GM23338 (cell line): Measurements from ENCODE around the gene PPIF. TPM values are rescaled to one million over a fixed set of nuclear protein-coding genes. Genes with fewer than 3 reads are reported as not detected.

ENCODE experiments used
- ATAC-seq: fragments of 200-7000 bp; cut with Tn5 transposase; 3 replicates; pipeline ENCODE4 v1.9.1; 2020
- DNase-seq: peaks from one replicate; pipeline ENCODE4 v3.0.0-alpha.2; 2015; ENCODE audit warnings: low spot score
- H2AFZ ChIP-seq: fragments of 200-600 bp; sonication (generic); 2 replicates; pipeline ENCODE4 v1.8.0; 2016; ENCODE audit warnings: antibody characterized with exemption, mild to moderate bottlenecking, moderate library complexity
- H3F3A ChIP-seq: fragments of 200-600 bp; sonication (generic); replicated peaks from 2 replicates; pipeline ENCODE4 v1.8.0; 2017; ENCODE audit warnings: antibody characterized with exemption, mixed run types, low read depth
- H3K27ac ChIP-seq: fragments of 200-600 bp; sonication (generic); 2 replicates; pipeline ENCODE4 v1.6.1; 2016; ENCODE audit warnings: low read depth
- H3K27me3 ChIP-seq: fragments of 200-600 bp; sonication (generic); 2 replicates; pipeline ENCODE4 v1.8.0; 2016; ENCODE audit warnings: mild to moderate bottlenecking, mixed run types, moderate library complexity; ENCODE audit not compliant: insufficient read depth
- H3K36me3 ChIP-seq: fragments of 200-600 bp; sonication (generic); 2 replicates; pipeline ENCODE4 v1.8.0; 2016; ENCODE audit warnings: mild to moderate bottlenecking; ENCODE audit not compliant: insufficient read depth
- H3K4me1 ChIP-seq: fragments of 200-600 bp; sonication (generic); 2 replicates; pipeline ENCODE4 v1.8.0; 2016; ENCODE audit warnings: mild to moderate bottlenecking, moderate library complexity; ENCODE audit not compliant: insufficient read depth
- H3K4me2 ChIP-seq: fragments of 200-600 bp; sonication (generic); 2 replicates; pipeline ENCODE4 v1.7.1; 2017; ENCODE audit warnings: mixed run types
- H3K4me3 ChIP-seq: fragments of 200-600 bp; sonication (generic); 2 replicates; pipeline ENCODE4 v1.6.1; 2016; ENCODE audit warnings: mixed run types
- H3K79me2 ChIP-seq: fragments of 200-600 bp; sonication (generic); replicated peaks from 2 replicates; pipeline ENCODE4 v1.8.0; 2017; ENCODE audit warnings: mild to moderate bottlenecking; ENCODE audit not compliant: insufficient read depth
- H3K9me2 ChIP-seq: fragments of 200-600 bp; sonication (generic); 2 replicates; pipeline ENCODE4 v1.8.0; 2017; ENCODE audit not compliant: insufficient read depth
- H4K20me1 ChIP-seq: fragments of 200-600 bp; sonication (generic); replicated peaks from 2 replicates; pipeline ENCODE4 v1.8.0; 2017; ENCODE audit warnings: mild to moderate bottlenecking; ENCODE audit not compliant: insufficient read depth
- H3K27ac Mint-ChIP-seq: 2 replicates; pipeline ENCODE4 v1.8.0; 2020; ENCODE audit warnings: inconsistent platforms, mild to moderate bottlenecking, moderate library complexity, mixed read lengths
- H3K27me3 Mint-ChIP-seq: 3 replicates; pipeline ENCODE4 v1.8.0; 2022; ENCODE audit warnings: low read depth, mild to moderate bottlenecking, moderate library complexity, mixed read lengths, inconsistent platforms; ENCODE audit not compliant: insufficient read depth, poor library complexity
- H3K36me3 Mint-ChIP-seq: 3 replicates; pipeline ENCODE4 v1.8.0; 2021; ENCODE audit warnings: low read depth, mild to moderate bottlenecking, inconsistent platforms, moderate library complexity, mixed read lengths
- H3K4me1 Mint-ChIP-seq: 3 replicates; pipeline ENCODE4 v1.8.0; 2020; ENCODE audit warnings: mild to moderate bottlenecking, inconsistent platforms, mixed read lengths
- H3K4me3 Mint-ChIP-seq: 3 replicates; pipeline ENCODE4 v1.8.0; 2021; ENCODE audit warnings: moderate library complexity, mild to moderate bottlenecking, inconsistent platforms, mixed read lengths
- H3K9me3 Mint-ChIP-seq: 3 replicates; pipeline ENCODE4 v1.8.0; 2020; ENCODE audit warnings: moderate library complexity, mild to moderate bottlenecking, inconsistent platforms, mixed read lengths
- CREB1 ChIP-seq: fragments of 250-450 bp; sonication (Bioruptor Pico); IDR thresholded peaks from 2 replicates; pipeline ENCODE4 v1.5.0; 2020; ENCODE audit warnings: low read depth, mild to moderate bottlenecking, moderate library complexity
- EZH2phosphoT487 ChIP-seq: fragments of 200-600 bp; sonication (generic); IDR thresholded peaks from one replicate; pipeline ENCODE4 v1.8.1; 2018; ENCODE audit warnings: antibody characterized with exemption; ENCODE audit not compliant: unreplicated experiment
- NANOG ChIP-seq: IDR thresholded peaks from 2 replicates; pipeline ENCODE4 v1.6.1; 2016; ENCODE audit warnings: antibody characterized with exemption, borderline replicate concordance
- POLR2AphosphoS5 ChIP-seq: IDR thresholded peaks from 2 replicates; pipeline ENCODE4 v1.6.1; 2016; ENCODE audit warnings: antibody characterized with exemption, low read depth
- REST ChIP-seq: IDR thresholded peaks from one replicate; pipeline ENCODE4 v1.6.1; 2018; ENCODE audit warnings: antibody characterized with exemption; ENCODE audit not compliant: unreplicated experiment
- ZNF114 ChIP-seq: fragments of 250-450 bp; sonication (Bioruptor Pico); IDR thresholded peaks from 2 replicates; pipeline ENCODE4 v1.5.0; 2020; ENCODE audit warnings: mild to moderate bottlenecking, moderate library complexity
- ZNF331 ChIP-seq: fragments of 250-450 bp; sonication (Bioruptor Pico); IDR thresholded peaks from 2 replicates; pipeline ENCODE4 v1.5.0; 2020; ENCODE audit warnings: low read depth, mild to moderate bottlenecking, moderate library complexity
- ZNF462 ChIP-seq: fragments of 250-450 bp; sonication (Bioruptor Pico); IDR thresholded peaks from 2 replicates; pipeline ENCODE4 v1.5.0; 2020; ENCODE audit warnings: mild to moderate bottlenecking, moderate library complexity
- polyA plus RNA-seq: library from polyadenylated mRNA; unstranded; fragments of >200 nt; fragmentation: Nextera tagmentation; extraction: Ambion mirVana; gene quantifications from 2 replicates; pipeline ENCODE4 v1.2.1, GENCODE V29; 2016
- total RNA-seq: library from RNA; depleted of rRNA; stranded (reverse); fragments of >200 nt; shearing (Covaris generic); gene quantifications from 2 replicates; pipeline ENCODE4 v1.2.3, GENCODE V29; 2014

PPIF gene
- total and polyA plus RNA-seq, 2 experiments from 2014 or later = 32.1 to 43.6 TPM

- TF ChIP-seq REST = no peak
- TF ChIP-seq POLR2AphosphoS5 = no peak
- no peak for TF ChIP-seq ZNF114 (CRISPR knock-in tag)
- TF ChIP-seq ZNF331 = no peak
Observed at GRCh38 chr10:79303631-79304478, 43.4 kb upstream of the PPIF start (continued).

GRCh38 chr10:79304479-79305087 is 42.7 kb upstream of the PPIF start:
- ATAC-seq (no peak), DNase-seq (no peak)
- Histone ChIP-seq H3K4me1 (no peaks in the 10 kb centered on the region), H4K20me1 (no peaks in the 10 kb centered on the region), H3K79me2 (no peaks in the 10 kb centered on the region), H3K27ac (no peak overlapping the region), H3K27me3 (no peaks in the 10 kb centered on the region), H2AFZ (no peak overlapping the region), H3K9me2 (no peaks in the 10 kb centered on the region), H3K36me3 (peaks cover 4% of the 10 kb centered on the region; the same call in 1 of the 2 replicates), H3F3A (no peaks in the 10 kb centered on the region), H3K4me3 (no peak overlapping the region), H3K4me2 (no peak overlapping the region)
- H3K36me3 Mint-ChIP-seq = peaks cover 42% of the 10 kb centered on the region
- no peaks in the 10 kb centered on the region for H3K4me1 Mint-ChIP-seq
- H3K27me3 Mint-ChIP-seq = peaks cover 13% of the 10 kb centered on the region
- H3K27ac Mint-ChIP-seq = no peak overlapping the region
- H3K4me3 Mint-ChIP-seq = no peak overlapping the region
- TF ChIP-seq ZNF114 (CRISPR knock-in tag) = no peak
- TF ChIP-seq ZNF462 (CRISPR knock-in tag) = no peak
- TF ChIP-seq ZNF331 = no peak
- no peak for TF ChIP-seq EZH2phosphoT487
- TF ChIP-seq CREB1 (CRISPR knock-in tag) = no peak
- TF ChIP-seq NANOG = no peak
- no peaks in the 10 kb centered on the region for H3K9me3 Mint-ChIP-seq
